Activated naive CD8-positive, alpha-beta T cell treated with anti-CD3 and anti-CD28 coated beads, Interleukin-2, amount 10 ng/mL, durations not matched to agents 7 days and 5 days (primary cell): ENCODE measurements around the gene NSMCE4A. TPM values are rescaled to one million over a fixed set of nuclear protein-coding genes. Genes with fewer than 3 reads are reported as not detected.
"Not testable (repeated sequence)": the region's sequence is repeated elsewhere in the genome, so short reads cannot be mapped to it uniquely, and the experiment has no call there.

Experiments used
- ATAC-seq: fragments of 150-1000 bp; cut with Tn5 transposase; one replicate; pipeline ENCODE4 v1.10.0; 2021; ENCODE audit warnings: low read depth, moderate library complexity
- POLR2A ChIA-PET: fragments of 350-600 bp; sonication (Branson Sonifier 250); formaldehyde crosslinking; loops from one replicate; lab custom pipeline; 2021; ENCODE audit warnings: antibody characterized with exemption; lab: Charles Lee
- DNase-seq: peaks from one replicate; pipeline ENCODE4 v3.0.0; 2021
- H3K27ac Mint-ChIP-seq: one replicate; pipeline ENCODE4 v1.8.0; 2022; ENCODE audit warnings: mild to moderate bottlenecking, mixed read lengths
- H3K27me3 Mint-ChIP-seq: one replicate; pipeline ENCODE4 v1.8.0; 2022; ENCODE audit warnings: mild to moderate bottlenecking, moderate library complexity, mixed read lengths
- H3K36me3 Mint-ChIP-seq: one replicate; pipeline ENCODE4 v1.8.0; 2021; ENCODE audit warnings: mild to moderate bottlenecking, mixed read lengths
- H3K4me1 Mint-ChIP-seq: one replicate; pipeline ENCODE4 v1.8.0; 2021; ENCODE audit warnings: mixed read lengths
- H3K4me3 Mint-ChIP-seq: one replicate; pipeline ENCODE4 v1.8.0; 2022; ENCODE audit warnings: mild to moderate bottlenecking, moderate library complexity, mixed read lengths
- H3K9me3 Mint-ChIP-seq: one replicate; pipeline ENCODE4 v1.8.0; 2021; ENCODE audit warnings: mixed read lengths
- total RNA-seq, 2 experiments: library from RNA; stranded (reverse); gene quantifications; one replicate each; pipeline ENCODE4 v1.2.3, GENCODE V29; 2021

The NSMCE4A gene
- total RNA-seq, 2 experiments from 2014 or later = 65.6 to 72.3 TPM

DNA sequence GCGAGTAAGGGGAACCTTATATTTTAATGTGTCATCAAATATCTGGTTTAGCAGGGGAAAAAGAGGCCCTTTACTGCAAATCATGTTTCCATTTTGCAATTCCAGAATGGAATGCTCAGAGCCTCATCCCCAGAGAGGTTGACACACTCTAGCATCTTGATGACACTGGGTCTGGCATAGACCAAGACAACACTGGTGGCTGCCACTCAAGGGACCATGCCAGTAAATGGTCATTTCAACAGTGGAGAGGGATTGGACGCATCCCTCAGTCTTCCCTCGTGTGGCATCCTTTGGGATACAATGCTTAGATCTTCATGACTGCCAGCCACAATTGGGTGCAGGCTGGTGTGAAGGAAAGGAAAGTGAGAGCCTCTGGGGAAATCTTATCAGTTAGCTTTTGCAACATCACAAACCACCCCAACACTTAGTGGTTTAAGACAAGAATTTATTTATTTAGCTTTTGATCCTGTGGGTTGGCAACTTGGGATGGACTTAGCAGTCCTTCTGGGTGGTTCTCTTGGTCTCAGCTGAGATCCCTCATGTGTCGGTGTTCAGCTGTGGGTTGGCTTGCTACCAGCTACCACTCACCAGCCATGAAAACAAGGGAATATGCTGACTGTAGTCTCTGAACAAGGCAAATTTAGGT lies 35.5 kb upstream of the NSMCE4A start:
- Mint-ChIP-seq H3K9me3 (no peaks in the 10 kb centered on the region), H3K36me3 (no peaks in the 10 kb centered on the region), H3K4me1 (no peaks in the 10 kb centered on the region), H3K4me3 (no peak overlapping the region), H3K27me3 (peaks cover 12% of the 10 kb centered on the region), H3K27ac (no peak overlapping the region)
- POLR2A ChIA-PET = no interaction called here
- ATAC-seq (no peak), DNase-seq (no peak)

DNA sequence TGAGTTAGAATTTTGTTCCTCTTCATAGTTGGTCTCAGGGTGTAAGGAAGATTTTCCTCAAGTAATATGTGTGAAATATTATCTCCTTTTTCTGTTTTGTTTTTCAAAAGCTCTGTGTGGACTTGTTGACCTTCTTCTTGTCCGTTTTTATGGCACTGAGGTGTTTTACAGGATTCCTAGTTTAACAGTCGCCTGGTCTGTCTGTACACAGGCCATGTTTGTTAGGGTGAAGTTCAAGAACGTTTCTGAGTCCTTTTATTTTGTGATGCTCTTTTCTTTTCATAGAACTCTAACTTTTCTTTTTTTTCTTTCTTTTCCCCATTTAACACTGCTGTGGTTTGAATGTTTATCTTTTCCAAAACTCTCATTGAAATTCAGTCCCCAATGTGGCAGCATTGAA lies 32.4 kb upstream of the NSMCE4A start:
- ATAC-seq = no peak
- no peak overlapping the region for H3K27ac Mint-ChIP-seq
- H3K4me1 Mint-ChIP-seq = no peaks in the 10 kb centered on the region
- H3K27me3 Mint-ChIP-seq = peaks cover 6% of the 10 kb centered on the region
- no peak for DNase-seq
- peaks cover 5% of the 10 kb centered on the region for H3K9me3 Mint-ChIP-seq
- H3K36me3 Mint-ChIP-seq = no peaks in the 10 kb centered on the region
- POLR2A ChIA-PET = no interaction called here
- H3K4me3 Mint-ChIP-seq = no peak overlapping the region

DNA sequence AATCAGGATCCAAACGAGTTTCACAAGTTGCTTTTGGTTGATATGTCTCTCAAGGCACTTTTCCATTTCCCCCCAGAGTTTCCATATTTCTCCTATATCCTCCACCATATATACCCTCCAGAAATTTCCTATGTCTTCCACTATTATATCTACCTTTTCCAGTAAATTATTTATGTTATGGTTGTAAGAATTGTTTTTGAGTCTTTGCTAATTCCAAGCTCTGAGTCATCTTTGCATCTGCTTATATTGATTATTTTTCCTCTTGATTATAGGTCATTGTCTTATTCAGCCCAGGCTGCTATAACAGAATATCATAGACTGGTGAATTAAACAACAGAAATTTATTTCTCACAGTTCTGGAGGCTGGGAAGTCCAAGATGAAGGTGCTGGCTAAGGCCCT lies 26.7 kb upstream of the NSMCE4A start:
- H3K9me3 Mint-ChIP-seq = peaks cover 12% of the 10 kb centered on the region
- DNase-seq = no peak

DNA sequence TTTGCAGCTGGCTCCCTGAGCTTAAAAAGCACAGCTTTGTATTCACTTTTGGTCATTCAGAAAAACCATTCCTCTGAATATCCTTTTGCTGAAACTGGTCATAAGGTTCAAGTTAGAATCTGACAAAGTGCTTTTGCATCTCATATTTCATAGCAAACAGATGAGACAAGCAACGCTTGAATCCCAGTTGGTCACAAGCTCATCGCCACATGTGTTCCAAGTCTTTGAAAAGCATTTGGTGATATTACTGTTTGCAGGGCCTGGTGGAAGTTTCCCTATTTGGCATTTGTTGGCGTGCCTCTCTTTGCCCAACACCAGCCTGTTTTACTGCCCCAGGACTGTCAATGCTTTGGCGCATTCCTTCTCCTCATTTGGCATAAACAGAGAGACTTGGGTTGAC lies 24.3 kb upstream of the NSMCE4A start:
- Mint-ChIP-seq H3K9me3 (peaks cover 11% of the 10 kb centered on the region), H3K27ac (no peak overlapping the region), H3K4me1 (no peaks in the 10 kb centered on the region), H3K27me3 (peaks cover 8% of the 10 kb centered on the region), H3K36me3 (no peaks in the 10 kb centered on the region), H3K4me3 (no peak overlapping the region)
- POLR2A ChIA-PET = no interaction called here
- DNase-seq (no peak), ATAC-seq (no peak)

More for the DNA sequence above, 26.7 kb upstream of the NSMCE4A start:
- H3K4me1 Mint-ChIP-seq = no peaks in the 10 kb centered on the region
- H3K27ac Mint-ChIP-seq = no peak overlapping the region
- no peak overlapping the region for H3K4me3 Mint-ChIP-seq
- POLR2A ChIA-PET = no interaction called here
- ATAC-seq = no peak
- no peaks in the 10 kb centered on the region for H3K36me3 Mint-ChIP-seq
- peaks cover 8% of the 10 kb centered on the region for H3K27me3 Mint-ChIP-seq

DNA sequence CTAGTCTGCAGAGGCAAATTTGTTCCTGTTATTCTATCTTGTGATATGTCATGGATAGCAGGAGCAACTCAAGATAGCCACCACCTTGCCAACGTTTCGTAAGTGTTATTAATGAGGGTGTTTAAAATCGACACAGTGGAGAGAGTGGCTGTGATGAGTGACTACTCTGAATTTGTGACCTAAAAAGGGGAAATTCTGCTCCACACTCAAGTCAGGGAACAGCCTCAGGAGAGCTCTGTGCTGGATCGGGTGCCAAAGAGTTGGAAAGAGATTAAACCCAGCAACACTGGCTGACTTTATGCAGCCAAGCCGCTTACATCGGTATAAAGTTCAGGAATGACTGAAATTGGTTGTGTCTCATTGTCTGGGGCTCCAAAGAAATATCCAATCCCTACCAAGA lies 23.4 kb upstream of the NSMCE4A start:
- ATAC-seq (no peak), DNase-seq (no peak)
- no peaks in the 10 kb centered on the region for H3K4me1 Mint-ChIP-seq
- H3K27ac Mint-ChIP-seq = no peak overlapping the region
- POLR2A ChIA-PET = no interaction called here
- no peak overlapping the region for H3K4me3 Mint-ChIP-seq
- H3K36me3 Mint-ChIP-seq = no peaks in the 10 kb centered on the region
- H3K27me3 Mint-ChIP-seq = peaks cover 13% of the 10 kb centered on the region
- H3K9me3 Mint-ChIP-seq = peaks cover 10% of the 10 kb centered on the region

DNA sequence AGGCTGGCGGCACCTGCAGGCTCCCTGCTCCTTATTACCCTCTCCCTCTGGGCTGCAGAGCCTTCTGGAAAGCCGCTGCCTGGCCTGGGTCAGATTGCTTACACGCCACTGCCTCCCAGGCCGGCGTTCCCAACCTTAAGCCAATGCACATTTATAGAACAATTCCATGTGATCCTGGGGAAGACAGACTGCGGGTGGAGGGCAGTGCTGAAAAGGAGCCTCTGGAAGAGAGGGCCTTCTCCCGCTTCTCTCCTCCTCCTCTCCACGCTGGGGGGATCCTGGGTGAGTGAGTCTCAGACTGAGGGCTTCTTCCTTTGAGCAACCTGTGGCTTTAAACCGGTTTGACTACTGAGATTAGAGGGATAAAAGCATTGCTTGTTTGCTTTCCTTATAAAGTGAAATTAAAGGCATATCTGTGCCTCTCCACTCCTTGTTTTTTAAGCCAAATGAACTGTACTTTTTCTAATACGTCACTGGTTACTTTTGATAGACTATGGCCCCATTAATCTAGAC lies 19.5 kb upstream of the NSMCE4A start:
- no peak overlapping the region for H3K27ac Mint-ChIP-seq
- POLR2A ChIA-PET = no interaction called here
- ATAC-seq (no peak), DNase-seq (no peak)
- H3K9me3 Mint-ChIP-seq = peaks cover 2% of the 10 kb centered on the region
- H3K27me3 Mint-ChIP-seq = peaks cover 18% of the 10 kb centered on the region
- H3K36me3 Mint-ChIP-seq = no peaks in the 10 kb centered on the region
- H3K4me3 Mint-ChIP-seq = no peak overlapping the region
- no peaks in the 10 kb centered on the region for H3K4me1 Mint-ChIP-seq

DNA sequence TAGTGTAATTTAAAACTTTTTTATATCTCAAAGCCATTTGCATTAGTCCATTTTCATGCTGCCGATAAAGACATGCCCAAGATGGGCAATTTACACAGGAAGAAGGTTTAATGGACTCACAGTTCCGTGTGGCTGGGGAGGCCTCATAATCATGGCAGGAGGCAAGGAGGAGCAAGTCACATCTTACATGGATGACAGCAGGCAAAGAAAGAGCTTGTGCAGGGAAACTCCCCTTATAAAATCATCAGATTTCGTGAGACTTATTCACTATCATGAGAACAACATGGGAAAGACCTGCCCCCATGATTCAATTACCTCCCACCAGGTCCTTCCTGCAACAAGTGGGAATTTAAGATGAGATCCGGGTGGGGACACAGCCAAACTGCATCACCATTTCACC lies 16.7 kb upstream of the NSMCE4A start:
- H3K36me3 Mint-ChIP-seq, DNase-seq, H3K9me3 Mint-ChIP-seq, H3K27ac Mint-ChIP-seq, POLR2A ChIA-PET, ATAC-seq, H3K4me1 Mint-ChIP-seq, H3K4me3 Mint-ChIP-seq: not testable (repeated sequence)
- H3K27me3 Mint-ChIP-seq = peaks cover 13% of the 10 kb centered on the region

DNA sequence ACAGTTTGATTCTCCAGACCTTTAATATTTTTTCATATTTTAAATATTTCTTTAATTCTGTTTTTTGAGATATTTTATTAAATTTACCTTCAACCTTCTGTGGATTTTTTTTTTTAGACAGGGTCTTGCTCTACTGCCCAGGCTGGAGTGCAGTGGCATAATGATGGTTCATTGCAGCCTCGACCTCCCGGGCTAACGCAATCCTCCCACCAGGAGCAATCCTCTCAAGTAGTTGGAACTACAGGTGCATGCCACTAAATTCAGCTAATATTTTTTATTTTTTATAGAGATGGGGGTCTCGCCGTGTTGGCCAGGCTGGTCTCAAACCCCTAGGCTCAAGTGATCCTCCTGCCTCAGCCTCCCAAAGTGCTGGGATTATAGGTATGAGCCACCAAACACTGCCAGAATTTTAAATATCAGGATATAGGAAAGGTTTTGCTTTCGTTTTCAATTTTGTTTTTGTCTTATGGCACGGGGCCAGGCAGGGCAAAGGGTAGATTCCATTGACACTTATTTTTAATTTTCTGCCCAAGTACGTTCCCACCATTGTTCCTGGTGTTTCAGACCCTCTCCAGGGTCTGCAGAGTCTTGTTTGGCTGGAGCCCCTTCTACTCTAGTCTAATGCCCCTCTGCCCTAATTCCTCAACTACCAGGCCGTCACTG lies 15.1 kb upstream of the NSMCE4A start:
- H3K27me3 Mint-ChIP-seq = peaks cover 13% of the 10 kb centered on the region
- H3K9me3 Mint-ChIP-seq = peaks cover 2% of the 10 kb centered on the region
- POLR2A ChIA-PET = no interaction called here
- H3K4me1 Mint-ChIP-seq = no peaks in the 10 kb centered on the region
- no peaks in the 10 kb centered on the region for H3K36me3 Mint-ChIP-seq
- no peak for DNase-seq
- ATAC-seq = no peak
- H3K27ac Mint-ChIP-seq = no peak overlapping the region
- H3K4me3 Mint-ChIP-seq = no peak overlapping the region

DNA sequence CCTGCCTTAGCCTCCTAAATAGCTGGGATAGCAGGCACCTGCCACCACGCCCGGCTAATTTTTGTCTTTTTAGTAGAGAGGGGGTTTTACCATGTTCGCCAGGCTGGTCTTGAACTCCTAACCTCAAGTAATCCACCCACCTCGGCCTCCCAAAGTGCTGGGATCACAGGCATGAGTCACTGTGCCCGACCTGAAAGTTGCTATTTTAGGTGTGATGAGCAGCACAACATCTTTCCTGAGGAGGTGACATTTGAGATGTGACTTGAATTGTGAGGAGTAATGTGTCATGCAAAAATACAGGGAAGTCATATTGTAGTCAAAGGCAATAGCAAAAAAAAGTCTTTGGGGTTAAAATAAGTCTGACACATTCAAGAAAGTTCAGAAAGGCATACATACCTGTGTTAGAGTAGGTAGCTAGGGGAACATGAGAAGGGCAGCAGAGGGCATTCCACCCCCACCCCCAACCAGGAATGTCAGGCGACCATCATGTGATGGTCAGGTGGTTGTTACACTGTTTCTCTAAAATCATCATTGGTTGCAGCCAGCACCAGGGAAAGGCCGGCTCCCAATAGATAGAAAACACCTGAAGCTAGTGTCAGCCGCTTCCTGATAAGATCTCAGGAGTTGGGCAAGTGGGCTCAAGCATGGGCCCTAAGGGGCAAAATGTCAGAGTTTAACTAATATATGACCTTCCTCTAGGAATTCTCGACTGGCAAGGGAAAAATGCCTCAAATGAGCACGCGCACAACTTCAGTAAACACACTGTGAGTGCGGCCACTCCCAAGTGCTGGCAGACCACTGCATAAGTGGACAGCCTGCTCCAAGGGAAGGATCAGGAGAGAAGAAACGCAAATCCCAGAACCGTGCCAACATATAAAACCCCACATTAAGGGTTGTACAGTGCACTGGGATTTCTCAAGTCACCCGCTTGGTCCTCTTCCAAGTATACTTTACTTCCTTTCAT lies 13.6 kb upstream of the NSMCE4A start, which contains the start of gene TACC2:
TACC2 (plus strand) TSS at position 803 of the 964 bp plus-strand sequence. CDS start 32,819 bp downstream, outside the sequence.
- Mint-ChIP-seq H3K27me3 (peaks cover 9% of the 10 kb centered on the region), H3K4me3 (no peak within 1 kb of the TSS), H3K36me3 (no peaks in the 10 kb centered on the region), H3K4me1 (no peaks in the 10 kb centered on the region), H3K27ac (no peak within 1 kb of the TSS), H3K9me3 (peaks cover 8% of the 10 kb centered on the region)
- ATAC-seq = no peak
- no peak for DNase-seq
- POLR2A ChIA-PET = no interaction called here

DNA sequence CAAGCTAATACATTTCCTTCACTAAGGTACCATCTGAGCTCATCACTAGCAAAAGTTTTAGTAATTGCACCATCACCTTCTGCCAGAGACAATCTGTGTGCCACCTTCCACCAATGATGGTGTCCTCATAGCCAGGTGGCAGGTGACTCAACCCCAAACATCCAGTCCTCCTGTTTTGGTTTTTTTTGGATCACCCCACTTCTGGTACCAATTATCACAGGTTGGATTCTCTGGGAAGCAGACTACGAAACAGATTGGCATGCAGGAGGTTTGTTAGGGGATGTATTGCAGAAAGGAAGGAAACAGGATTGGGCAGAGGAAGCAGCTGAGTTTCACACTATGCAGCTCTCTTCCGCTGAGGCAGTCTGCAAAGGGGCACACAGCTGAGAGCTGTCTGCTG lies 9.4 kb upstream of the NSMCE4A start:
- Mint-ChIP-seq H3K36me3 (no peaks in the 10 kb centered on the region), H3K9me3 (peaks cover 13% of the 10 kb centered on the region), H3K27ac (no peak overlapping the region), H3K27me3 (peaks cover 3% of the 10 kb centered on the region), H3K4me3 (no peak overlapping the region), H3K4me1 (no peaks in the 10 kb centered on the region)
- POLR2A ChIA-PET = no interaction called here
- ATAC-seq = no peak
- DNase-seq = no peak

DNA sequence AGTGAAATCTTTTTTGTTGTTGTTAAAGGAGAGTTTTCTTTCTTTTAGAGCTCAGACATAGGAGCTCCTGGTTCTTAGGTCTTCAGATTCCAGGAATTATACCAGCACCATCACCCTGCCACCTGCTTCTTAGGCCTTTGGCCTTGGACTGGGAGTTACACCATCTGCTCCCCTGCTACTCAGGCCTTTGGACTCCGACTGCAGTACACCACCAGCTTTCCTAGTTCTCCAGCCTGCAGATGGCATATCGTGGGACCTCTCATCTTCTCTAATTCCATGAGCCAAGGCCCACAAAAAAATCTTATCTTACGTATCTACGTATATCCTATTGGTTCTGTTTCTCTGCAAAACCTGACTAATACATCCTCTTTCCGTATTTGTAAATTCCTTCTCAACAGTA lies 8.8 kb upstream of the NSMCE4A start:
- POLR2A ChIA-PET = no interaction called here
- Mint-ChIP-seq H3K4me1 (no peaks in the 10 kb centered on the region), H3K27ac (no peak overlapping the region), H3K4me3 (no peak overlapping the region), H3K27me3 (peaks cover 3% of the 10 kb centered on the region), H3K36me3 (no peaks in the 10 kb centered on the region), H3K9me3 (peaks cover 13% of the 10 kb centered on the region)
- no peak for DNase-seq
- no peak for ATAC-seq

DNA sequence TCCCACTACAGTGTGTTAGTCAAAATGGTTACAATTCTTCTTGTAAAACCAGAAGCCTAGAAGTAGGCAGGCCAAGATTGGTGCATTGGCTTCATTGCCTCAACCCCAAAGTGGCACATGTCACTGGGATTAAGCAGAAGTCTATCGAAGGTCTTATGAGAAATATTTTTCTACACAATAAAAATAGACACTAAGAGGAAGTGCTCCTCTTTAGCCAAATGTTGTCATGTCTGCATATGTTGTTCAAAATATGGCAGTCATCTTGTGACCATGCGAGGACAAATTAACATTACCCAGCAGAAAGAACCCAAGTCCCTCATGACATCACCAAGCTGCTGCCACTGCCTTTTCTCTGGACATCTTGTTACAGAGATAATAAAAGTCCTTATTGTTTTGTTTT lies 6.3 kb upstream of the NSMCE4A start:
- Mint-ChIP-seq H3K9me3 (peaks cover 16% of the 10 kb centered on the region), H3K27ac (no peak overlapping the region), H3K27me3 (peaks cover 3% of the 10 kb centered on the region), H3K4me3 (no peak overlapping the region), H3K36me3 (peaks cover 3% of the 10 kb centered on the region), H3K4me1 (no peaks in the 10 kb centered on the region)
- no peak for ATAC-seq
- POLR2A ChIA-PET = no interaction called here
- no peak for DNase-seq

DNA sequence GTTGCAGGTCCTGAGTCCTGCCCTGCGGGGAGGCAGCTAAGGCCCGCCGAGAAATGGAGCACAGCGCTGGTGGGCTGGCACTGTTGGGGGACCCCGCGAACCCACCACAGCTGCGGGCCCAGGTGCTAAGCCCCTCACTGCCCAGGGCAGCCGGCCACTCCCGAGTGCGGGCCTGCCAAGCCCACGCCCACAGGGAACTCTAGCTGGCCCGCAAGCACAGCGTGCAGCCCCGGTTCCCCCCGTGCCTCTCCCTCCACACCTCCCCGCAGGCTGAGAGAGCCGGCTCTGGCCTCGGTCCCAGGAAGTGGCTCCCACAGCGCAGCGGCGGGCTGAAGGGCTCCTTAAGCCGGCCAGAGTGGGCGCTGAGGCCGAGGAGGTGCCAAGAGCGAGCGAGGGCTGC lies 3.5 kb upstream of the NSMCE4A start:
- Mint-ChIP-seq H3K27ac (no peak overlapping the region), H3K4me3 (no peak overlapping the region), H3K36me3 (peaks cover 5% of the 10 kb centered on the region), H3K9me3 (peaks cover 11% of the 10 kb centered on the region), H3K27me3 (peaks cover 3% of the 10 kb centered on the region), H3K4me1 (peaks cover 4% of the 10 kb centered on the region)
- POLR2A ChIA-PET = no interaction called here
- DNase-seq = no peak
- ATAC-seq = no peak
